Heart left ventricle (tissue), 16 donors: ENCODE measurements around the gene PTBP3. TPM values are rescaled to one million over a fixed set of nuclear protein-coding genes. Genes with fewer than 3 reads are reported as not detected.

Experiments
- ATAC-seq, 4 donors: fragments of 200-7000 bp; cut with Tn5 transposase; one replicate each; pipeline ENCODE4 v1.9.1; 2020 to 2022; ENCODE audit warnings: moderate library complexity in 4 of 4, mild to moderate bottlenecking in 3 of 4, moderate number of reproducible peaks in 1 of 4
- DNase-seq, 5 donors: peaks; one replicate each; pipeline ENCODE4 v3.0.0-alpha.2; 2020
- H3K27ac ChIP-seq, 12 donors: fragments of 200-600 bp; sonication (generic) in 4 of 12; one replicate each; pipeline versions ENCODE4 v1.5.0 to v1.8.0; 2016 to 2022; ENCODE audit warnings: mild to moderate bottlenecking in 2 of 12
- H3K27me3 ChIP-seq, 9 donors: fragments of 200-600 bp; sonication (generic) in 2 of 9; one replicate each; pipeline versions ENCODE4 v1.5.1 to v1.8.0; 2016 to 2022; ENCODE audit warnings: mild to moderate bottlenecking in 3 of 9
- H3K36me3 ChIP-seq, 9 donors: fragments of 200-600 bp; sonication (generic) in 2 of 9; one replicate each; pipeline versions ENCODE4 v1.5.0 to v1.8.0; 2018 to 2022; ENCODE audit warnings: mild to moderate bottlenecking in 2 of 9
- H3K4me1 ChIP-seq, 12 donors: fragments of 200-600 bp; sonication (generic) in 4 of 12; one replicate each; pipeline versions ENCODE4 v1.5.0 to v1.8.0; 2016 to 2022; ENCODE audit warnings: mild to moderate bottlenecking in 3 of 12
- H3K4me3 ChIP-seq, 12 donors: fragments of 200-600 bp; sonication (generic) in 4 of 12; one replicate each; pipeline versions ENCODE4 v1.5.0 to v1.8.0; 2017 to 2022; ENCODE audit warnings: mild to moderate bottlenecking in 9 of 12, moderate library complexity in 4 of 12
- H3K9me3 ChIP-seq, 12 donors: fragments of 200-600 bp; sonication (generic) in 4 of 12; one replicate each; pipeline versions ENCODE4 v1.5.0 to v1.8.0; 2016 to 2022; ENCODE audit warnings: mild to moderate bottlenecking in 1 of 12
- POLR2A ChIP-seq, 2 donors: fragments of 450-650 bp; IDR thresholded peaks; one replicate each; pipeline ENCODE4 v1.6.1; 2017; ENCODE audit warnings: antibody characterized with exemption in 2 of 2, mild to moderate bottlenecking in 2 of 2, moderate library complexity in 2 of 2
- WGBS, 4 donors: extraction: QIAGEN DNeasy Blood & Tissue Kit in 2 of 4; methylation state at CpG; one replicate each; pipeline versions ENCODE4 v1.1.5 to v1.1.7; 2013 to 2018; 5-methylcytosine and 5-hydroxymethylcytosine counted together
- intact Hi-C, 10 donors: fragments of 100-400 bp; cut with DNase I; formaldehyde crosslinking; loops; one replicate each; pipeline versions ENCODE4 v1.11.1 to v1.14.2; 2022
- polyA plus RNA-seq, 2 donors: library from polyadenylated mRNA; stranded (reverse); fragments of 200-250 nt; gene quantifications; one replicate each; pipeline ENCODE4 v1.2.3, GENCODE V29; 2013
- total RNA-seq, 9 donors: library from RNA; depleted of rRNA in 2 of 9; stranded (reverse); fragments of >200 nt in 2 of 9; fragmentation: NEBNext Ultra II Directional in 3 of 9; extraction: Animal tissue kit (Norgen Biotek cat#: 25700) in 3 of 9; gene quantifications; one replicate each; pipeline versions ENCODE4 v1.1.0 to v1.2.4, GENCODE V29; 2016 to 2023
- TF ChIP-seq, protein P1 (sequence below), 12 donors: fragments of 200-600 bp; sonication (generic) in 4 of 12; IDR thresholded peaks; one replicate each; pipeline versions ENCODE4 v1.5.0 to v1.8.0; 2018 to 2022; ENCODE audit warnings: antibody characterized with exemption in 12 of 12, mild to moderate bottlenecking in 5 of 12
- donor health status: ischemic (EF 13 %, LVEDD 7.1; RV severe dilation, severe dysfunction).
- donor health status: healthy with polysubstance abuse.
- donor health status: DM: no; HTN: yes; CAD: no.
- donor health status: DM: no; HTN: no; CAD: no.
- donor health status: ischemic (EF 25% LVEDD 6.9; RV normal size, moderate dysfunction).
- donor health status: ischemic (EF 25% LVEDD 5.7; RV mildly dilated, moderate dysfunction).
- donor health status: healthy.
- donor health status: DM: yes; HTN: yes; CAD: no.
- donor health status: ischemic (EF 35%, LVEDD 5.7; RV mildly dilated, moderate dysfunction).
- donor health status: nonischemic (EF 11% LVEDD 7.7; RV severe dilation, severe dysfunction).
- donor health status: DM: yes; HTN: yes; CAD: no.
- donor health status: PGD.
- donor health status: ischemic (EF 29% LVEDD 5.4; RV normal size, mild dysfunction).
- donor health status: nonischemic (EF 23%, LVEDD 6.1; RV moderate dilation, normal function).

The PTBP3 gene
- total and polyA plus RNA-seq, 11 donors, result 2.8 to 49.0 (median 13.7) TPM

DNA sequence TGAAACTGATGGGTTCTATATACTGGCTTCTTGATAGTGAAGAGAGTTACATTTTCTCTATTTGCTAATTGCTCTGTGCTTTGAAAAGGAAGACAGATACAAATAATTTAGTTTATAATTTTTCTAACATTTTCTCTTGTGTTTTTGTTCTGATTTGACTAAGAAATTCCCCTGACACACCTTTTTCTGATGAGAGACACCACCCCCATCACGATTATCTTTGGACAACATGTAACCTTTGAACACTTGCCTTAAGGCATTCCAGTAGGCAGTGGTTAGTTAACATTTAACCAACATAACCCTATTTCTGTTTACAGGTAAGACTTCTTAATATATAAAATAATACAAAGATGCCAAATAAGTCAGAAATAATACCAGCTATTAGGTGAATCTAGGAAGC, 4.1 kb upstream of the PTBP3 start:
- Histone ChIP-seq H3K4me1 (peaks cover 0 to 9% (median 1%) of the 10 kb centered on the region in 12 donors), H3K27ac (no peak overlapping the region), H3K4me3 (no peak overlapping the region), H3K27me3 (no peaks in the 10 kb centered on the region), H3K36me3 (no peaks in the 10 kb centered on the region), H3K9me3 (no peaks in the 10 kb centered on the region)
- 68 to 78% (median 74%) methylated on average over 1 of the region's 1 CpG for WGBS, 4 donors
- no peak for ATAC-seq
- TF ChIP-seq, protein P1, sequence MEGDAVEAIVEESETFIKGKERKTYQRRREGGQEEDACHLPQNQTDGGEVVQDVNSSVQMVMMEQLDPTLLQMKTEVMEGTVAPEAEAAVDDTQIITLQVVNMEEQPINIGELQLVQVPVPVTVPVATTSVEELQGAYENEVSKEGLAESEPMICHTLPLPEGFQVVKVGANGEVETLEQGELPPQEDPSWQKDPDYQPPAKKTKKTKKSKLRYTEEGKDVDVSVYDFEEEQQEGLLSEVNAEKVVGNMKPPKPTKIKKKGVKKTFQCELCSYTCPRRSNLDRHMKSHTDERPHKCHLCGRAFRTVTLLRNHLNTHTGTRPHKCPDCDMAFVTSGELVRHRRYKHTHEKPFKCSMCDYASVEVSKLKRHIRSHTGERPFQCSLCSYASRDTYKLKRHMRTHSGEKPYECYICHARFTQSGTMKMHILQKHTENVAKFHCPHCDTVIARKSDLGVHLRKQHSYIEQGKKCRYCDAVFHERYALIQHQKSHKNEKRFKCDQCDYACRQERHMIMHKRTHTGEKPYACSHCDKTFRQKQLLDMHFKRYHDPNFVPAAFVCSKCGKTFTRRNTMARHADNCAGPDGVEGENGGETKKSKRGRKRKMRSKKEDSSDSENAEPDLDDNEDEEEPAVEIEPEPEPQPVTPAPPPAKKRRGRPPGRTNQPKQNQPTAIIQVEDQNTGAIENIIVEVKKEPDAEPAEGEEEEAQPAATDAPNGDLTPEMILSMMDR (IDR thresholded peaks at IDR 0.05), result no peak
- no peak for TF ChIP-seq POLR2A (IDR thresholded peaks at IDR 0.05)
- intact Hi-C loops, result loop anchor here in 6 of 10 donors (10.0 kb wide), 3 partner anchors 163 to 443 kb away; partner anchors contain the start of genes UGCG (in 3 of the 6) and SUSD1 (in 1 of the 6)
- no peak for DNase-seq

DNA sequence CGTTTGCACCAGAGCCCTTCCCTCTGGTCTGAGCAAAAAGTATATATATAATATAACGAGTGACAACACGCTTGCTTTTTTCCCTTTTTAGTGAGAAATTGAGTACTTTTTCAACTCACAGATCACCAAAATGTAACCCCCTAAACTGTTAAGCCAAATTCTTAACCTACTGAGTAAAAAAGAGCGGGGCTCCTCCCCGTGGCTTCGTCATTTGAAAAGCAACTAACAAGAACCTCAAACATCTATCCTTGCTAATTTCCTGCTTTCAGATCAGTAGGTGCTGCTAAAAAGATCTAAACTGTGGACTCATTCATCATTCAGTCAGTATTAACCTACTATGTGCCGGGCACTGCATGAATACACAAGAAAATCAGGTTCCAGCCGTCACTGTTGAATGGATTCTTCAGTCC, 1.0 kb upstream of the PTBP3 start:
- intact Hi-C loops, result loop anchor here in 8 of 10 donors (5.0 to 10.0 kb wide), 9 partner anchors 48 to 440 kb away; partner anchors contain the start of genes UGCG (in 5 of the 8), SUSD1 (in 2 of the 8), HSDL2 (in 1 of the 8) and INIP (in 1 of the 8)
- peak overlapping the region in 11 of 12 donors; percentile 72 to 100 (median 93) for H3K27ac ChIP-seq
- 32 to 41% (median 39%) methylated on average over 8 of the region's 8 CpGs for WGBS, 4 donors
- H3K4me3 ChIP-seq, result peak overlapping the region in 11 of 12 donors; percentile 44 to 100 (median 76)
- no peak for ATAC-seq
- H3K27me3 ChIP-seq, result no peaks in the 10 kb centered on the region
- TF ChIP-seq, protein P1 (IDR thresholded peaks at IDR 0.05), result no peak
- TF ChIP-seq POLR2A (IDR thresholded peaks at IDR 0.05), result no peak
- H3K9me3 ChIP-seq, result no peaks in the 10 kb centered on the region
- no peak for DNase-seq
- no peaks in the 10 kb centered on the region for H3K36me3 ChIP-seq
- peaks cover 0 to 35% (median 14%) of the 10 kb centered on the region in 12 donors for H3K4me1 ChIP-seq

GRCh38 chr9:112333639-112334431, 416 bp upstream of the PTBP3 start:
- DNase-seq (peak; percentile 94 to 98 (median 96)), ATAC-seq (peak; percentile 93 to 97 (median 96))
- intact Hi-C loops, result loop anchor here in 9 of 10 donors (1.0 to 10.0 kb wide), 12 partner anchors 45 to 439 kb away; partner anchors contain the start of genes UGCG (in 6 of the 9), SUSD1 (in 2 of the 9), HSDL2 (in 1 of the 9) and INIP (in 1 of the 9)
- Histone ChIP-seq H3K36me3 (no peaks in the 10 kb centered on the region), H3K27me3 (no peaks in the 10 kb centered on the region), H3K4me3 (peak overlapping the region; percentile 71 to 100 (median 86)), H3K9me3 (no peaks in the 10 kb centered on the region), H3K27ac (peak overlapping the region; percentile 92 to 100 (median 98)), H3K4me1 (peaks cover 0 to 39% (median 14%) of the 10 kb centered on the region in 12 donors)
- WGBS, 4 donors, result 0 to 1% (median 1%) methylated on average over 13 to 72 of the region's 72 CpGs
- TF ChIP-seq POLR2A (IDR thresholded peaks at IDR 0.05), result no peak
- TF ChIP-seq, protein P1 (IDR thresholded peaks at IDR 0.05), result peak; percentile 28 to 73 (median 60)

GRCh38 chr9:112332674-112332976, 794 bp downstream of the PTBP3 start:
- H3K36me3 ChIP-seq, result no peaks in the 10 kb centered on the region
- peak overlapping the region; percentile 71 to 100 (median 86) for H3K4me3 ChIP-seq
- intact Hi-C loops, result loop anchor here in 9 of 10 donors (1.0 to 10.0 kb wide), 12 partner anchors 46 to 438 kb away; partner anchors contain the start of genes UGCG (in 6 of the 9), SUSD1 (in 2 of the 9), HSDL2 (in 1 of the 9) and INIP (in 1 of the 9)
- H3K9me3 ChIP-seq, result no peaks in the 10 kb centered on the region
- H3K27ac ChIP-seq, result peak overlapping the region; percentile 92 to 100 (median 98)
- H3K4me1 ChIP-seq, result peaks cover 0 to 52% (median 14%) of the 10 kb centered on the region in 12 donors
- WGBS, 4 donors, result 0 to 1% (median 0%) methylated on average over 19 of the region's 19 CpGs
- no peaks in the 10 kb centered on the region for H3K27me3 ChIP-seq
- DNase-seq (no peak), ATAC-seq (no peak)
- TF ChIP-seq POLR2A (IDR thresholded peaks at IDR 0.05), result no peak
- TF ChIP-seq, protein P1 (IDR thresholded peaks at IDR 0.05), result peak in 3 of 12 donors; percentile 12 to 14 (median 12)
